ENCODE measurements around the gene ATP11A. TPM values are rescaled to one million over a fixed set of nuclear protein-coding genes. Genes with fewer than 3 reads are reported as not detected.

Gene ATP11A
- total RNA-seq, 1 donor from 2014 or later = 6.1 TPM

GRCh38 chr13:112845511-112846144 lies 155.8 kb downstream of the ATP11A start:
- H3K4me3 ChIP-seq (ENCODE audit: low read depth, low read length) = no peak overlapping the region
- FAIRE-seq (no peak), DNase-seq (ENCODE audit: low read depth) (no peak)
- H3K36me3 ChIP-seq (ENCODE audit: control insufficient read depth, insufficient read depth, low read length) = peaks cover 7% of the 10 kb centered on the region
- no peak for TF ChIP-seq CTCF (IDR thresholded peaks at IDR 0.05; ENCODE audit: insufficient read depth, low read length, severe bottlenecking)
- no peaks in the 10 kb centered on the region for H3K27me3 ChIP-seq (ENCODE audit: control insufficient read depth, insufficient read depth, low read length)

- no peak for DNase-seq (ENCODE audit: low read depth)
- Histone ChIP-seq H3K4me3 (ENCODE audit: low read depth, low read length) (no peak overlapping the region), H3K36me3 (ENCODE audit: control insufficient read depth, insufficient read depth, low read length) (peaks cover 7% of the 10 kb centered on the region), H3K27me3 (ENCODE audit: control insufficient read depth, insufficient read depth, low read length) (no peaks in the 10 kb centered on the region)
- FAIRE-seq = no peak
- no peak for TF ChIP-seq CTCF (IDR thresholded peaks at IDR 0.05; ENCODE audit: insufficient read depth, low read length, severe bottlenecking)
These were observed 156.7 kb downstream of the ATP11A start for GRCh38 chr13:112846411-112847115.

- TF ChIP-seq CTCF (IDR thresholded peaks at IDR 0.05; ENCODE audit: insufficient read depth, low read length, severe bottlenecking) = no peak
- Histone ChIP-seq H3K4me3 (ENCODE audit: low read depth, low read length) (no peak overlapping the region), H3K36me3 (ENCODE audit: control insufficient read depth, insufficient read depth, low read length) (no peaks in the 10 kb centered on the region), H3K27me3 (ENCODE audit: control insufficient read depth, insufficient read depth, low read length) (no peaks in the 10 kb centered on the region)
- peak; percentile 5 for DNase-seq (ENCODE audit: low read depth)
- no peak for FAIRE-seq
These were observed 159.7 kb downstream of the ATP11A start for GRCh38 chr13:112849500-112849899.

- no peak for TF ChIP-seq CTCF (IDR thresholded peaks at IDR 0.05; ENCODE audit: insufficient read depth, low read length, severe bottlenecking)
- Histone ChIP-seq H3K36me3 (ENCODE audit: control insufficient read depth, insufficient read depth, low read length) (no peaks in the 10 kb centered on the region), H3K27me3 (ENCODE audit: control insufficient read depth, insufficient read depth, low read length) (no peaks in the 10 kb centered on the region), H3K4me3 (ENCODE audit: low read depth, low read length) (no peak overlapping the region)
- FAIRE-seq (no peak), DNase-seq (ENCODE audit: low read depth) (no peak)
These were observed 160.4 kb downstream of the ATP11A start for GRCh38 chr13:112850273-112850672.

GRCh38 chr13:112851107-112852038 lies 161.5 kb downstream of the ATP11A start:
- Histone ChIP-seq H3K4me3 (ENCODE audit: low read depth, low read length) (no peak overlapping the region), H3K27me3 (ENCODE audit: control insufficient read depth, insufficient read depth, low read length) (no peaks in the 10 kb centered on the region), H3K36me3 (ENCODE audit: control insufficient read depth, insufficient read depth, low read length) (peaks cover 4% of the 10 kb centered on the region)
- DNase-seq (ENCODE audit: low read depth) = peak; percentile 8
- FAIRE-seq = no peak
- no peak for TF ChIP-seq CTCF (IDR thresholded peaks at IDR 0.05; ENCODE audit: insufficient read depth, low read length, severe bottlenecking)
